B cell (primary cell): ENCODE results near the gene BICRAL. TPM values are rescaled to one million over a fixed set of nuclear protein-coding genes. Genes with fewer than 3 reads are reported as not detected.
A peak's percentile ranks its signal among the peaks of the same experiment; 100 is the strongest.

Experiments
- ATAC-seq: fragments of 200-7000 bp; cut with Tn5 transposase; one replicate; pipeline ENCODE4 v1.10.0; 2021; ENCODE audit warnings: low read depth, mild to moderate bottlenecking, moderate number of reproducible peaks, moderate library complexity
- CTCF ChIA-PET: fragments of 350-600 bp; sonication (Branson Sonifier 250); formaldehyde crosslinking; loops from one replicate; lab custom pipeline; 2021; ENCODE audit warnings: antibody characterized with exemption, inconsistent platforms; lab: Charles Lee
- POLR2A ChIA-PET: fragments of 350-600 bp; sonication (Branson Sonifier 250); formaldehyde crosslinking; loops from one replicate; lab custom pipeline; 2021; ENCODE audit warnings: antibody characterized with exemption; lab: Charles Lee
- DNase-seq: peaks from one replicate; pipeline ENCODE4 v3.0.0; 2013
- H2AFZ ChIP-seq: 2 replicates; pipeline ENCODE4 v1.6.1; 2012; ENCODE audit warnings: mild to moderate bottlenecking, low read depth, low read length; ENCODE audit not compliant: insufficient read depth, poor library complexity, severe bottlenecking
- H3K27ac ChIP-seq, 2 donors: 1 replicate in 1 of 2; 2 replicates in 1 of 2; pipeline ENCODE4 v1.5.1; 2012 to 2013; ENCODE audit warnings: low read length in 2 of 2, mild to moderate bottlenecking in 2 of 2, moderate library complexity in 1 of 2
- H3K27me3 ChIP-seq, 4 experiments: fragments of 200-600 bp in 1 of 4; sonication (generic) in 1 of 4; replicated peaks in 1 of 4; 1 replicate in 2 of 4; 2 replicates in 2 of 4; pipeline versions ENCODE4 v1.6.1 to v1.7.0; 2013 to 2016; ENCODE audit warnings: low read length in 3 of 4, mild to moderate bottlenecking in 2 of 4, mixed read lengths in 1 of 4, moderate library complexity in 1 of 4; ENCODE audit not compliant: insufficient read depth in 4 of 4, control insufficient read depth in 3 of 4; ENCODE audit errors: control extremely low read depth in 1 of 4
- H3K36me3 ChIP-seq, 2 experiments: replicated peaks in 1 of 2; 1 replicate in 1 of 2; 2 replicates in 1 of 2; pipeline versions ENCODE4 v1.6.1 to v1.7.1; 2013; ENCODE audit warnings: low read length in 1 of 2; ENCODE audit not compliant: insufficient read depth in 2 of 2, control insufficient read depth in 1 of 2; ENCODE audit errors: control extremely low read depth in 1 of 2, extremely low read depth in 1 of 2
- H3K4me1 ChIP-seq, 2 donors: fragments of 200-600 bp in 1 of 2; sonication (generic) in 1 of 2; 1 replicate in 1 of 2; 2 replicates in 1 of 2; pipeline versions ENCODE4 v1.5.1 to v1.6.1; 2013 to 2017; ENCODE audit warnings: low read length in 2 of 2; ENCODE audit not compliant: control insufficient read depth in 2 of 2, insufficient read depth in 2 of 2
- H3K4me2 ChIP-seq: replicated peaks from 2 replicates; pipeline ENCODE3; 2012; ENCODE audit warnings: mild to moderate bottlenecking, low read depth, low read length; ENCODE audit not compliant: poor library complexity, severe bottlenecking
- H3K4me3 ChIP-seq, 5 experiments: fragments of 200-600 bp in 1 of 5; sonication (generic) in 1 of 5; 1 replicate in 3 of 5; 2 replicates in 2 of 5; pipeline versions ENCODE4 v1.5.1 to v1.7.0; 2011 to 2016; ENCODE audit warnings: low read length in 4 of 5, mild to moderate bottlenecking in 4 of 5, low read depth in 2 of 5, control low read depth in 1 of 5, moderate library complexity in 1 of 5; ENCODE audit not compliant: insufficient read depth in 1 of 5; ENCODE audit errors: control extremely low read depth in 1 of 5, extremely low read depth in 1 of 5
- H3K79me2 ChIP-seq: fragments of 200-600 bp; sonication (generic); one replicate; pipeline ENCODE4 v1.6.0; 2016; ENCODE audit warnings: low read length; ENCODE audit not compliant: control insufficient read depth, insufficient read depth
- H3K9ac ChIP-seq: fragments of 200-600 bp; sonication (generic); 2 replicates; pipeline ENCODE4 v1.6.1; 2017; ENCODE audit warnings: mild to moderate bottlenecking, low read length, moderate library complexity
- H3K9me3 ChIP-seq, 3 donors: one replicate each; pipeline versions ENCODE4 v1.6.1 to v1.7.1; 2013; ENCODE audit warnings: low read length in 2 of 3; ENCODE audit not compliant: control insufficient read depth in 2 of 3, insufficient read depth in 1 of 3; ENCODE audit errors: control extremely low read depth in 1 of 3
- H4K20me1 ChIP-seq: 2 replicates; pipeline ENCODE4 v1.6.0; 2012; ENCODE audit warnings: mild to moderate bottlenecking, low read length; ENCODE audit not compliant: insufficient read depth, control insufficient read depth, poor library complexity, severe bottlenecking
- H3K27ac Mint-ChIP-seq: one replicate; pipeline ENCODE4 v1.8.0; 2021; ENCODE audit warnings: mixed read lengths
- H3K27me3 Mint-ChIP-seq: one replicate; pipeline ENCODE4 v1.8.0; 2021; ENCODE audit warnings: mixed read lengths
- H3K4me1 Mint-ChIP-seq: one replicate; pipeline ENCODE4 v1.8.0; 2021; ENCODE audit warnings: mixed read lengths
- H3K4me3 Mint-ChIP-seq: one replicate; pipeline ENCODE4 v1.8.0; 2021; ENCODE audit warnings: mixed read lengths
- H3K9me3 Mint-ChIP-seq: one replicate; pipeline ENCODE4 v1.8.0; 2022; ENCODE audit warnings: mixed read lengths; ENCODE audit not compliant: insufficient read depth
- EZH2 ChIP-seq: IDR thresholded peaks from 2 replicates; pipeline ENCODE4 v1.6.1; 2012; ENCODE audit warnings: borderline replicate concordance, low read depth, mild to moderate bottlenecking, moderate library complexity, low read length; ENCODE audit not compliant: insufficient read depth, poor library complexity, severe bottlenecking
- WGBS: methylation state at CpG from one replicate; pipeline ENCODE4 v1.1.5; 2013; ENCODE audit warnings: missing lambda C conversion rate; ENCODE audit not compliant: insufficient coverage; 5-methylcytosine and 5-hydroxymethylcytosine counted together
- intact Hi-C: fragments of 100-400 bp; cut with micrococcal nuclease; formaldehyde crosslinking; loops from one replicate; pipeline ENCODE4 v1.10.0; 2022
- polyA plus RNA-seq: library from polyadenylated mRNA; depleted of rRNA; stranded (reverse); fragments of >200 nt; gene quantifications from 2 replicates; pipeline ENCODE4 v1.2.3, GENCODE V29; 2012
- total RNA-seq, 2 donors: library from RNA; stranded (reverse); fragments of 120-200 nt in 1 of 2; gene quantifications; 1 replicate in 1 of 2; 2 replicates in 1 of 2; pipeline versions ENCODE4 v1.2.3 to v1.2.4, GENCODE V29; 2013 to 2022
- TF ChIP-seq, protein P1 (sequence below): fragments of 200-600 bp; IDR thresholded peaks from one replicate; pipeline ENCODE4 v1.8.0; 2022; ENCODE audit warnings: antibody characterized with exemption, mild to moderate bottlenecking

Gene BICRAL
- total and polyA plus RNA-seq, 2 donors (not counting 1 experiment from before 2014, with no cell fraction given), result 17.5 to 34.1 TPM

GRCh38 chr6:42871711-42872110 lies 89.9 kb downstream of the BICRAL start:
- Mint-ChIP-seq H3K9me3 (no peaks in the 10 kb centered on the region), H3K4me1 (peaks cover 3% of the 10 kb centered on the region), H3K27ac (peak overlapping the region; percentile 37), H3K4me3 (no peak overlapping the region), H3K27me3 (no peaks in the 10 kb centered on the region)
- no peaks in the 10 kb centered on the region for H3K9me3 ChIP-seq
- H3K36me3 ChIP-seq, result peaks cover 2 to 11% of the 10 kb centered on the region in 2 experiments
- ATAC-seq (no peak), DNase-seq (no peak)
- POLR2A ChIA-PET, result no interaction called here
- no peaks in the 10 kb centered on the region for H3K4me1 ChIP-seq
- H3K9ac ChIP-seq, result no peak overlapping the region
- no CpG with 5 or more reads among the region's 3 CpGs for WGBS
- no peak overlapping the region for H3K27ac ChIP-seq
- TF ChIP-seq, protein P1, sequence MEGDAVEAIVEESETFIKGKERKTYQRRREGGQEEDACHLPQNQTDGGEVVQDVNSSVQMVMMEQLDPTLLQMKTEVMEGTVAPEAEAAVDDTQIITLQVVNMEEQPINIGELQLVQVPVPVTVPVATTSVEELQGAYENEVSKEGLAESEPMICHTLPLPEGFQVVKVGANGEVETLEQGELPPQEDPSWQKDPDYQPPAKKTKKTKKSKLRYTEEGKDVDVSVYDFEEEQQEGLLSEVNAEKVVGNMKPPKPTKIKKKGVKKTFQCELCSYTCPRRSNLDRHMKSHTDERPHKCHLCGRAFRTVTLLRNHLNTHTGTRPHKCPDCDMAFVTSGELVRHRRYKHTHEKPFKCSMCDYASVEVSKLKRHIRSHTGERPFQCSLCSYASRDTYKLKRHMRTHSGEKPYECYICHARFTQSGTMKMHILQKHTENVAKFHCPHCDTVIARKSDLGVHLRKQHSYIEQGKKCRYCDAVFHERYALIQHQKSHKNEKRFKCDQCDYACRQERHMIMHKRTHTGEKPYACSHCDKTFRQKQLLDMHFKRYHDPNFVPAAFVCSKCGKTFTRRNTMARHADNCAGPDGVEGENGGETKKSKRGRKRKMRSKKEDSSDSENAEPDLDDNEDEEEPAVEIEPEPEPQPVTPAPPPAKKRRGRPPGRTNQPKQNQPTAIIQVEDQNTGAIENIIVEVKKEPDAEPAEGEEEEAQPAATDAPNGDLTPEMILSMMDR, result no peak
- no peak for TF ChIP-seq EZH2
- no peaks in the 10 kb centered on the region for H3K27me3 ChIP-seq
- no peak overlapping the region for H2AFZ ChIP-seq
- CTCF ChIA-PET, result no interaction called here
- H4K20me1 ChIP-seq, result no peaks in the 10 kb centered on the region
- no peak overlapping the region for H3K4me3 ChIP-seq
- intact Hi-C loops, result loop anchor here (10.0 kb wide), 1 partner anchor 657 kb away; the partner anchor contains the start of gene MRPS10
- H3K79me2 ChIP-seq, result no peaks in the 10 kb centered on the region
- no peak overlapping the region for H3K4me2 ChIP-seq

DNA sequence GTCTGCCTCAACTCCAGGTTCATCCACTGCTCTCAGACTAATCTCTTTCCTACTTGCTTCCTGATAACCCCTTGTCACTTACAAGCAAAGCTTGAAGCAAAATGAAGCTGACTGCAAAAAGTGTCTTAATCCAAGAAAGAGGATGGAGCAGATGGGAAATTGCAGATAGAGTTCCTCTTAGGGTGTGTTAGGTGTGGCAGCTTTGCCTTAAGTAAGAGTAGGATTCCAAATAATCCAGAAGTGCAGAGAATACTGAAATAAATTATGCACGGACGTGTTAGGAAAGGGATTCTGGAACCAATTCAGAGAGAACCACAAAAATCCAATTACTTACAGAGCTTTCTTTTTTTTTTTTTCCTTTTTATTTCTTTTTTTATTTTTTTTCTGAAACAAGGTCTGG lies 91.5 kb downstream of the BICRAL start:
- Histone ChIP-seq H3K4me1 (no peaks in the 10 kb centered on the region), H2AFZ (no peak overlapping the region), H3K9me3 (no peaks in the 10 kb centered on the region), H3K9ac (no peak overlapping the region), H3K36me3 (peaks cover 0 to 4% of the 10 kb centered on the region in 2 experiments), H3K4me2 (no peak overlapping the region), H3K27ac (no peak overlapping the region), H3K4me3 (no peak overlapping the region), H4K20me1 (no peaks in the 10 kb centered on the region), H3K79me2 (no peaks in the 10 kb centered on the region), H3K27me3 (no peaks in the 10 kb centered on the region)
- DNase-seq (no peak), ATAC-seq (no peak)
- no peak overlapping the region for H3K27ac Mint-ChIP-seq
- H3K4me3 Mint-ChIP-seq, result no peak overlapping the region
- H3K4me1 Mint-ChIP-seq, result peaks cover 3% of the 10 kb centered on the region
- ChIA-PET POLR2A (interaction anchor here (1.2 kb wide), 1 partner anchor 18 kb away, joined by 4 read pairs; a partner anchor contains a TSS), CTCF (interaction anchor here (0.7 to 1.6 kb wide), 6 partner anchors 20 to 1314 kb away, joined by 3 to 9 read pairs (median 4); no protein-coding TSS in a partner anchor)
- no peaks in the 10 kb centered on the region for H3K27me3 Mint-ChIP-seq
- WGBS, result no CpG with 5 or more reads among the region's 2 CpGs
- intact Hi-C loops, result loop anchor here (10.0 kb wide), 1 partner anchor 659 kb away; the partner anchor contains the start of gene MRPS10
- H3K9me3 Mint-ChIP-seq, result no peaks in the 10 kb centered on the region
- no peak for TF ChIP-seq EZH2
- TF ChIP-seq, protein P1, result no peak
